HepG2 (cell line): ENCODE measurements around the gene ARF6. TPM values are rescaled to one million over a fixed set of nuclear protein-coding genes. Genes with fewer than 3 reads are reported as not detected.

ENCODE experiments used
- AGO2 ChIP-seq: fragments of 200-400 bp; formaldehyde crosslinking; optimal IDR thresholded peaks from 2 replicates; pipeline ENCODE3; 2017; ENCODE audit warnings: mild to moderate bottlenecking, low read depth, low read length, moderate library complexity
- ARID2 ChIP-seq: sonication (generic); formaldehyde crosslinking; IDR thresholded peaks from 2 replicates; pipeline ENCODE4 v1.8.1; 2022; ENCODE audit warnings: mild to moderate bottlenecking, missing genetic modification reagents, borderline replicate concordance
- CC2D1A ChIP-seq: sonication (generic); formaldehyde crosslinking; IDR thresholded peaks from 2 replicates; pipeline ENCODE4 v1.8.1; 2023; ENCODE audit warnings: mild to moderate bottlenecking, missing genetic modification reagents
- HNRNPH1 ChIP-seq: fragments of 200-400 bp; formaldehyde crosslinking; optimal IDR thresholded peaks from 2 replicates; pipeline ENCODE3; 2017; ENCODE audit warnings: mild to moderate bottlenecking, low read depth, low read length
- HOXA3 ChIP-seq: sonication (generic); formaldehyde crosslinking; IDR thresholded peaks from 2 replicates; pipeline ENCODE4 v1.5.0; 2020; ENCODE audit warnings: missing genetic modification reagents
- KMT2A ChIP-seq: sonication (generic); formaldehyde crosslinking; IDR thresholded peaks from 2 replicates; pipeline ENCODE4 v1.4.0; 2020; ENCODE audit warnings: missing genetic modification reagents
- NFE2 ChIP-seq: sonication (generic); formaldehyde crosslinking; IDR thresholded peaks from 2 replicates; pipeline ENCODE4 v1.4.0; 2020; ENCODE audit warnings: missing genetic modification reagents
- NFE2L2 ChIP-seq: fragments of 150-350 bp; IDR thresholded peaks from 2 replicates; pipeline ENCODE4 v1.6.1; 2014; ENCODE audit warnings: low read length
- POGZ ChIP-seq: sonication (generic); formaldehyde crosslinking; IDR thresholded peaks from 2 replicates; pipeline ENCODE4 v1.4.0; 2020; ENCODE audit warnings: mild to moderate bottlenecking, missing genetic modification reagents
- SNAI1 ChIP-seq: sonication (generic); formaldehyde crosslinking; IDR thresholded peaks from 2 replicates; pipeline ENCODE4 v1.5.0; 2020; ENCODE audit warnings: mild to moderate bottlenecking, missing genetic modification reagents, borderline replicate concordance
- SP4 ChIP-seq: sonication (generic); formaldehyde crosslinking; IDR thresholded peaks from 2 replicates; pipeline ENCODE4 v1.8.1; 2023; ENCODE audit warnings: mild to moderate bottlenecking, missing genetic modification reagents
- SRY ChIP-seq: sonication (generic); formaldehyde crosslinking; IDR thresholded peaks from 2 replicates; pipeline ENCODE4 v1.8.0; 2022; ENCODE audit warnings: mild to moderate bottlenecking, missing genetic modification reagents
- TBL1XR1 ChIP-seq: fragments of 150-350 bp; IDR thresholded peaks from 2 replicates; pipeline ENCODE4 v1.6.1; 2014; ENCODE audit warnings: borderline replicate concordance, low read length; ENCODE audit not compliant: partially characterized antibody
- TRIM24 ChIP-seq: sonication (generic); formaldehyde crosslinking; IDR thresholded peaks from 2 replicates; pipeline ENCODE4 v1.8.0; 2022; ENCODE audit warnings: mild to moderate bottlenecking, missing genetic modification reagents
- ZNF264 ChIP-seq: sonication (generic); formaldehyde crosslinking; IDR thresholded peaks from 2 replicates; pipeline ENCODE4 v1.4.0; 2020; ENCODE audit warnings: missing genetic modification reagents
- ZNF282 ChIP-seq: fragments of 450-650 bp; IDR thresholded peaks from 2 replicates; pipeline ENCODE4 v1.6.1; 2018; ENCODE audit not compliant: partially characterized antibody
- ZNF562 ChIP-seq: sonication (generic); formaldehyde crosslinking; IDR thresholded peaks from 2 replicates; pipeline ENCODE4 v1.8.0; 2022; ENCODE audit warnings: missing genetic modification reagents, borderline replicate concordance
- polyA plus RNA-seq, 8 experiments: library from polyadenylated mRNA; depleted of rRNA in 3 of 8; stranded (reverse) in 7 of 8; unstranded in 1 of 8; fragments of >200 nt; fragmentation: Illumina TruSeq in 4 of 8; extraction: Trizol in 4 of 8; gene quantifications; 2 replicates each; pipeline versions ENCODE4 v1.2.1 to v1.2.3, GENCODE V29; 2011 to 2016; ENCODE audit warnings: low read depth in 4 of 8, missing spikeins in 1 of 8, mixed read lengths in 1 of 8; ENCODE audit not compliant: insufficient read depth in 1 of 8
- total RNA-seq, 5 experiments: library from RNA; depleted of rRNA; stranded (reverse); fragments of >200 nt; fragmentation: Illumina TruSeq; extraction: Trizol; gene quantifications; 2 replicates each; pipeline ENCODE4 v1.2.3, GENCODE V29; 2016; ENCODE audit warnings: low read depth in 1 of 5
- TF ChIP-seq, protein P1 (sequence below): sonication (generic); formaldehyde crosslinking; IDR thresholded peaks from 2 replicates; pipeline ENCODE4 v1.5.0; 2020; ENCODE audit warnings: mild to moderate bottlenecking, missing genetic modification reagents
- TF ChIP-seq, protein P2 (sequence below): sonication (generic); formaldehyde crosslinking; IDR thresholded peaks from 2 replicates; pipeline ENCODE4 v1.5.1; 2020; ENCODE audit warnings: mild to moderate bottlenecking, missing genetic modification reagents, moderate library complexity
- TF ChIP-seq, protein P3 (sequence below): sonication (generic); formaldehyde crosslinking; IDR thresholded peaks from 2 replicates; pipeline ENCODE4 v1.4.0; 2020; ENCODE audit warnings: missing genetic modification reagents, borderline replicate concordance
- TF ChIP-seq, protein P4 (sequence below), 2 experiments: sonication (generic) in 1 of 2; formaldehyde crosslinking in 1 of 2; IDR thresholded peaks; 2 replicates each; pipeline versions ENCODE4 v1.5.1 to v1.6.1; 2011 to 2020; ENCODE audit warnings: borderline replicate concordance in 1 of 2, low read depth in 1 of 2, low read length in 1 of 2, mild to moderate bottlenecking in 1 of 2, missing genetic modification reagents in 1 of 2, moderate library complexity in 1 of 2

ARF6 gene
- total and polyA plus RNA-seq, 2 of the 13 experiments (the other 11 are each of a cell fraction or from before 2014, with no cell fraction given) = 12.7 to 31.9 TPM

DNA sequence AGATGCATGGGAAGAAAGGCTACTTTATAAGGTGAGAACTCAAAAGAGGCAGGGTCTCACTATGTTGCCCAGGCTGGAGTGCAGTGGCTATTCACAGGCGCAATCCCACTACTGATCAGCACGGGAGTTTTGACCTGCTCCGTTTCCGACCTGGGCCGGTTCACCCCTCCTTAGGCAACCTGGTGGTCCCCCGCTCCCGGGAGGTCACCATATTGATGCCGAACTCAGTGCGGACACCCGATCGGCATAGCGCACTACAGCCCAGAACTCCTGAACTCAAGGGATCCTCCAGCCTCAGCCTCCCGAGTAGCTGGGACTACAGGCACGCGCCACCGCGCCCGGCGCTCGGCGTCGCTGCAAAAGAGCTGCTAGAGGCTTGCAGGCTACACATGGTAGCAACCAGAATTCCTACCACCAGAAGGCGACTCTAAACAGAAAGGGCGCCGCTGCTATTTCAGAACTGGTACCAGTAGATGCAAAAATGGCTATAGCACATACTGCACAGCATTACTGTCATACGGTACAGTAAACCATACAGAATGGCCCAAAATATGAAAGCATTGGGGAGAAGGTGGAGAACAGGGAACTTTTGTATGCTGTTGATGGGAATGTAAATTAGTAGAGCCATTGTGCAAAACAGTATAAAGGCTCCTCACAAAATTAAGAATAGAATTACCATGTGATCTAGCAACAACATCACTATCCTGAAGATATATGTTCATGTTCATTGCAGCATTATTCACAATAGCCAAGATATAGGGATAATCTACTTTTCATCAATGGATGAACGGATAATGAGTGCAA lies 39.1 kb upstream of the ARF6 start (continued):
- peak; percentile 56; the same call in 1 of the 2 replicates for TF ChIP-seq KMT2A (CRISPR knock-in tag)
- TF ChIP-seq, protein P1, sequence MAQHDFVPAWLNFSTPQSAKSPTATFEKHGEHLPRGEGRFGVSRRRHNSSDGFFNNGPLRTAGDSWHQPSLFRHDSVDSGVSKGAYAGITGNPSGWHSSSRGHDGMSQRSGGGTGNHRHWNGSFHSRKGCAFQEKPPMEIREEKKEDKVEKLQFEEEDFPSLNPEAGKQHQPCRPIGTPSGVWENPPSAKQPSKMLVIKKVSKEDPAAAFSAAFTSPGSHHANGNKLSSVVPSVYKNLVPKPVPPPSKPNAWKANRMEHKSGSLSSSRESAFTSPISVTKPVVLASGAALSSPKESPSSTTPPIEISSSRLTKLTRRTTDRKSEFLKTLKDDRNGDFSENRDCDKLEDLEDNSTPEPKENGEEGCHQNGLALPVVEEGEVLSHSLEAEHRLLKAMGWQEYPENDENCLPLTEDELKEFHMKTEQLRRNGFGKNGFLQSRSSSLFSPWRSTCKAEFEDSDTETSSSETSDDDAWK (CRISPR knock-in tag) = no peak
- no peak for TF ChIP-seq ZNF562 (CRISPR knock-in tag)
- peak; percentile 73 for TF ChIP-seq POGZ (CRISPR knock-in tag)
- TF ChIP-seq TBL1XR1 = no peak
- no peak for TF ChIP-seq SNAI1 (CRISPR knock-in tag)
- TF ChIP-seq ARID2 = no peak
- TF ChIP-seq HNRNPH1 = no peak
- TF ChIP-seq HOXA3 (CRISPR knock-in tag) = peak; percentile 75
- no peak for TF ChIP-seq SP4 (CRISPR knock-in tag)
- TF ChIP-seq NFE2 (CRISPR knock-in tag) = no peak
- no peak for TF ChIP-seq NFE2L2
- TF ChIP-seq, protein P2, sequence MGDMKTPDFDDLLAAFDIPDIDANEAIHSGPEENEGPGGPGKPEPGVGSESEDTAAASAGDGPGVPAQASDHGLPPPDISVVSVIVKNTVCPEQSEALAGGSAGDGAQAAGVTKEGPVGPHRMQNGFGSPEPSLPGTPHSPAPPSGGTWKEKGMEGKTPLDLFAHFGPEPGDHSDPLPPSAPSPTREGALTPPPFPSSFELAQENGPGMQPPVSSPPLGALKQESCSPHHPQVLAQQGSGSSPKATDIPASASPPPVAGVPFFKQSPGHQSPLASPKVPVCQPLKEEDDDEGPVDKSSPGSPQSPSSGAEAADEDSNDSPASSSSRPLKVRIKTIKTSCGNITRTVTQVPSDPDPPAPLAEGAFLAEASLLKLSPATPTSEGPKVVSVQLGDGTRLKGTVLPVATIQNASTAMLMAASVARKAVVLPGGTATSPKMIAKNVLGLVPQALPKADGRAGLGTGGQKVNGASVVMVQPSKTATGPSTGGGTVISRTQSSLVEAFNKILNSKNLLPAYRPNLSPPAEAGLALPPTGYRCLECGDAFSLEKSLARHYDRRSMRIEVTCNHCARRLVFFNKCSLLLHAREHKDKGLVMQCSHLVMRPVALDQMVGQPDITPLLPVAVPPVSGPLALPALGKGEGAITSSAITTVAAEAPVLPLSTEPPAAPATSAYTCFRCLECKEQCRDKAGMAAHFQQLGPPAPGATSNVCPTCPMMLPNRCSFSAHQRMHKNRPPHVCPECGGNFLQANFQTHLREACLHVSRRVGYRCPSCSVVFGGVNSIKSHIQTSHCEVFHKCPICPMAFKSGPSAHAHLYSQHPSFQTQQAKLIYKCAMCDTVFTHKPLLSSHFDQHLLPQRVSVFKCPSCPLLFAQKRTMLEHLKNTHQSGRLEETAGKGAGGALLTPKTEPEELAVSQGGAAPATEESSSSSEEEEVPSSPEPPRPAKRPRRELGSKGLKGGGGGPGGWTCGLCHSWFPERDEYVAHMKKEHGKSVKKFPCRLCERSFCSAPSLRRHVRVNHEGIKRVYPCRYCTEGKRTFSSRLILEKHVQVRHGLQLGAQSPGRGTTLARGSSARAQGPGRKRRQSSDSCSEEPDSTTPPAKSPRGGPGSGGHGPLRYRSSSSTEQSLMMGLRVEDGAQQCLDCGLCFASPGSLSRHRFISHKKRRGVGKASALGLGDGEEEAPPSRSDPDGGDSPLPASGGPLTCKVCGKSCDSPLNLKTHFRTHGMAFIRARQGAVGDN (CRISPR knock-in tag) = peak; percentile 82
- TF ChIP-seq, protein P3, sequence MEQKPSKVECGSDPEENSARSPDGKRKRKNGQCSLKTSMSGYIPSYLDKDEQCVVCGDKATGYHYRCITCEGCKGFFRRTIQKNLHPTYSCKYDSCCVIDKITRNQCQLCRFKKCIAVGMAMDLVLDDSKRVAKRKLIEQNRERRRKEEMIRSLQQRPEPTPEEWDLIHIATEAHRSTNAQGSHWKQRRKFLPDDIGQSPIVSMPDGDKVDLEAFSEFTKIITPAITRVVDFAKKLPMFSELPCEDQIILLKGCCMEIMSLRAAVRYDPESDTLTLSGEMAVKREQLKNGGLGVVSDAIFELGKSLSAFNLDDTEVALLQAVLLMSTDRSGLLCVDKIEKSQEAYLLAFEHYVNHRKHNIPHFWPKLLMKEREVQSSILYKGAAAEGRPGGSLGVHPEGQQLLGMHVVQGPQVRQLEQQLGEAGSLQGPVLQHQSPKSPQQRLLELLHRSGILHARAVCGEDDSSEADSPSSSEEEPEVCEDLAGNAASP = no peak
- no peak for TF ChIP-seq ZNF282
- TF ChIP-seq AGO2 = no peak
- TF ChIP-seq SRY (CRISPR knock-in tag) = no peak
- TF ChIP-seq ZNF264 (CRISPR knock-in tag) = peak; percentile 69; the same call in 1 of the 2 replicates
- TF ChIP-seq, protein P4, sequence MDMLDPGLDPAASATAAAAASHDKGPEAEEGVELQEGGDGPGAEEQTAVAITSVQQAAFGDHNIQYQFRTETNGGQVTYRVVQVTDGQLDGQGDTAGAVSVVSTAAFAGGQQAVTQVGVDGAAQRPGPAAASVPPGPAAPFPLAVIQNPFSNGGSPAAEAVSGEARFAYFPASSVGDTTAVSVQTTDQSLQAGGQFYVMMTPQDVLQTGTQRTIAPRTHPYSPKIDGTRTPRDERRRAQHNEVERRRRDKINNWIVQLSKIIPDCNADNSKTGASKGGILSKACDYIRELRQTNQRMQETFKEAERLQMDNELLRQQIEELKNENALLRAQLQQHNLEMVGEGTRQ (IDR thresholded peaks at IDR 0.05; ENCODE audit: low read depth, low read length) = no peak
- TF ChIP-seq, protein P4 (CRISPR knock-in tag; IDR thresholded peaks at IDR 0.05; ENCODE audit: borderline replicate concordance) = no peak
- no peak for TF ChIP-seq TRIM24 (CRISPR knock-in tag)
- no peak for TF ChIP-seq CC2D1A
